Transverse colon (tissue), 4 donors: ENCODE data around the gene NOL3.

ENCODE experiments used
- EP300 ChIP-seq: sonication (generic); formaldehyde crosslinking; IDR thresholded peaks from one replicate; pipeline ENCODE4 v1.6.1; 2017; ENCODE audit warnings: antibody characterized with exemption, low read depth
- POLR2A ChIP-seq: fragments of 450-650 bp; IDR thresholded peaks from one replicate; pipeline ENCODE4 v1.6.1; 2016; ENCODE audit warnings: antibody characterized with exemption, mild to moderate bottlenecking, moderate library complexity
- POLR2AphosphoS5 ChIP-seq, 3 donors: sonication (generic); formaldehyde crosslinking; IDR thresholded peaks; one replicate each; pipeline ENCODE4 v1.6.1; 2016; ENCODE audit warnings: antibody characterized with exemption in 3 of 3
- TF ChIP-seq, protein P1 (sequence below), 5 experiments: fragments of 200-600 bp in 3 of 5; fragments of 450-650 bp in 2 of 5; sonication (generic) in 3 of 5; IDR thresholded peaks; 1 replicate in 2 of 5; 2 replicates in 3 of 5; pipeline ENCODE4 v1.5.1; 2016 to 2017; ENCODE audit warnings: antibody characterized with exemption in 5 of 5, inconsistent platforms in 3 of 5, mild to moderate bottlenecking in 2 of 5, moderate library complexity in 1 of 5

DNA sequence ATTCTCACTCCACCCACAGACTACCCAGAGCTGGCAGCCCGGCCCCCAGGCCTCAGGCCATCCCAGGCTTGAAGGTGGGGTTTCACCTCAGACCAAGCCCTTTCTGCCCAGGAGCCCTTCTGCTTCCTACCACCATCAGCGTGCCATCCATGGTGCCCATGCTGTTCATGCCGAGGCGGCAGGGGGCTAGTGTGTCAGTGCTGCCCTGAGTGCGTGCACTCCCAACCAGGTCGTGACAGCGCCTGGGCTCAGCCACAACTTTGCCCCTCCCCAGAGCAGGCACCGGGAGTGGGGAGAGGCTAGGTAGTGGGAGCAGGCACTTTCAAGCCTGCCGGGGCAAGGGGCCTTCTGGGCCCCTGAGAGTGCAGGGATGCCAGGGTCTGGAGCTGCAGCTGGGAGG lies 28.0 kb upstream of the NOL3 start:
- TF ChIP-seq, protein P1, sequence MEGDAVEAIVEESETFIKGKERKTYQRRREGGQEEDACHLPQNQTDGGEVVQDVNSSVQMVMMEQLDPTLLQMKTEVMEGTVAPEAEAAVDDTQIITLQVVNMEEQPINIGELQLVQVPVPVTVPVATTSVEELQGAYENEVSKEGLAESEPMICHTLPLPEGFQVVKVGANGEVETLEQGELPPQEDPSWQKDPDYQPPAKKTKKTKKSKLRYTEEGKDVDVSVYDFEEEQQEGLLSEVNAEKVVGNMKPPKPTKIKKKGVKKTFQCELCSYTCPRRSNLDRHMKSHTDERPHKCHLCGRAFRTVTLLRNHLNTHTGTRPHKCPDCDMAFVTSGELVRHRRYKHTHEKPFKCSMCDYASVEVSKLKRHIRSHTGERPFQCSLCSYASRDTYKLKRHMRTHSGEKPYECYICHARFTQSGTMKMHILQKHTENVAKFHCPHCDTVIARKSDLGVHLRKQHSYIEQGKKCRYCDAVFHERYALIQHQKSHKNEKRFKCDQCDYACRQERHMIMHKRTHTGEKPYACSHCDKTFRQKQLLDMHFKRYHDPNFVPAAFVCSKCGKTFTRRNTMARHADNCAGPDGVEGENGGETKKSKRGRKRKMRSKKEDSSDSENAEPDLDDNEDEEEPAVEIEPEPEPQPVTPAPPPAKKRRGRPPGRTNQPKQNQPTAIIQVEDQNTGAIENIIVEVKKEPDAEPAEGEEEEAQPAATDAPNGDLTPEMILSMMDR (IDR thresholded peaks at IDR 0.05): no peak
- no peak for TF ChIP-seq POLR2A
- no peak for TF ChIP-seq POLR2AphosphoS5 (IDR thresholded peaks at IDR 0.05)
- no peak for TF ChIP-seq EP300
